Measurements from ENCODE around the gene HPD. TPM values are rescaled to one million over a fixed set of nuclear protein-coding genes. Genes with fewer than 3 reads are reported as not detected.

Gene HPD
- total RNA-seq, 1 donor from 2014 or later: 2.5 TPM

GRCh38 chr12:121830134-121830533, 28.5 kb downstream of the HPD start:
- intact Hi-C loops (cut with DNase I): no loop called here
- Histone ChIP-seq H3K4me3 (no peak overlapping the region), H3K27me3 (ENCODE audit: low read depth) (no peaks in the 10 kb centered on the region), H3K36me3 (peaks cover 65% of the 10 kb centered on the region), H3K27ac (no peak overlapping the region), H3K9me3 (no peaks in the 10 kb centered on the region), H3K4me1 (no peaks in the 10 kb centered on the region)
- no peak for TF ChIP-seq CTCF (IDR thresholded peaks at IDR 0.05)
- no peak for DNase-seq
- no peak for ATAC-seq

GRCh38 chr12:121829250-121829918, 29.3 kb downstream of the HPD start:
- no peak for DNase-seq
- no peaks in the 10 kb centered on the region for H3K4me1 ChIP-seq
- H3K27ac ChIP-seq: no peak overlapping the region
- H3K36me3 ChIP-seq: peaks cover 67% of the 10 kb centered on the region
- no peak for TF ChIP-seq CTCF (IDR thresholded peaks at IDR 0.05)
- no peak overlapping the region for H3K4me3 ChIP-seq
- no peak for ATAC-seq
- no peaks in the 10 kb centered on the region for H3K9me3 ChIP-seq
- no peaks in the 10 kb centered on the region for H3K27me3 ChIP-seq (ENCODE audit: low read depth)
- intact Hi-C loops (cut with DNase I): no loop called here

GRCh38 chr12:121828826-121829225, 29.8 kb downstream of the HPD start:
- no peak for TF ChIP-seq CTCF (IDR thresholded peaks at IDR 0.05)
- intact Hi-C loops (cut with DNase I): no loop called here

GRCh38 chr12:121828306-121828705, 30.4 kb downstream of the HPD start:
- peaks cover 78% of the 10 kb centered on the region for H3K36me3 ChIP-seq

More at GRCh38 chr12:121828826-121829225, 29.8 kb downstream of the HPD start:
- no peaks in the 10 kb centered on the region for H3K9me3 ChIP-seq
- no peaks in the 10 kb centered on the region for H3K27me3 ChIP-seq (ENCODE audit: low read depth)
- H3K36me3 ChIP-seq: peaks cover 73% of the 10 kb centered on the region
- no peak overlapping the region for H3K4me3 ChIP-seq
- H3K27ac ChIP-seq: no peak overlapping the region
- no peak for ATAC-seq
- no peaks in the 10 kb centered on the region for H3K4me1 ChIP-seq
- no peak for DNase-seq

DNA sequence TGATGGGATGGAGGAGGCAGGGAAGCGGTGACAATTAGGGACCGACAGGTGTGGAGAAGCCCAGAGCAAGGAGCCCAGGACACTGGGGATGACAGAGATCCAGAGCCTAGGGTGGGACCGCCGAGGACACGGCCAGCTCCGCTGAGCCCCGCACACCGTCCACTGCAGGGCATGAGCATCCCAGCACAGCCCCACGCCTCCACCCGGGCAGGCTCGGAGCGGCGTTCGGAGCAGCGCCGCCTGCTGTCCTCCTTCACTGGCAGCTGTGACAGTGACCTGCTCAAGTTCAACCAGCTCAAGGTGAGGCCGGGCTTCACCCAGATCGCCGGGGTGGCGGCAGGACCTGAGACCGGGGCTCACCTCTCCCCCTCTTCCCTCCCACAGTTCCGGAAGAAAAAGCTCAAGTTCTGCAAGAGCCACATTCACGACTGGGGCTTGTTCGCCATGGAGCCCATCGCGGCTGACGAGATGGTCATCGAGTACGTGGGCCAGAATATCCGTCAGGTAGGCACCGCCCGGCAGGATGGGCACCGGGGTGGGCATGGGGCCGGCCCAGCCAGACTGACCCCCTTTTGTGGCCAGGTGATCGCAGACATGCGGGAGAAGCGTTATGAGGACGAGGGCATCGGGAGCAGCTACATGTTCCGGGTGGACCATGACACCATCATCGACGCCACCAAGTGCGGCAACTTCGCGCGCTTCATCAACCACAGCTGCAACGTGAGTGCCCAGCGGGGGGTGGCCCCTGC, 31.1 kb downstream of the HPD start:
- ATAC-seq (no peak), DNase-seq (no peak)
- TF ChIP-seq CTCF (IDR thresholded peaks at IDR 0.05): no peak
- Histone ChIP-seq H3K9me3 (no peaks in the 10 kb centered on the region), H3K36me3 (peaks cover 83% of the 10 kb centered on the region), H3K27me3 (ENCODE audit: low read depth) (no peaks in the 10 kb centered on the region), H3K4me1 (no peaks in the 10 kb centered on the region), H3K27ac (no peak overlapping the region), H3K4me3 (no peak overlapping the region)
- intact Hi-C loops (cut with DNase I): no loop called here

More at GRCh38 chr12:121828306-121828705, 30.4 kb downstream of the HPD start:
- no peaks in the 10 kb centered on the region for H3K27me3 ChIP-seq (ENCODE audit: low read depth)
- H3K9me3 ChIP-seq: no peaks in the 10 kb centered on the region
- no peak for DNase-seq
- H3K4me3 ChIP-seq: no peak overlapping the region
- ATAC-seq: no peak
- no peak overlapping the region for H3K27ac ChIP-seq
- no peak for TF ChIP-seq CTCF (IDR thresholded peaks at IDR 0.05)
- intact Hi-C loops (cut with DNase I): no loop called here
- no peaks in the 10 kb centered on the region for H3K4me1 ChIP-seq
